HG03064 (cell line): ENCODE measurements around the gene PTCD1.

Source experiments
- ATAC-seq: cut with Tn5 transposase; IDR thresholded peaks from one replicate; pipeline ENCODE4 v1.9.1; 2021; ENCODE audit warnings: low read depth; ENCODE audit not compliant: unreplicated experiment

Gene PTCD1

DNA sequence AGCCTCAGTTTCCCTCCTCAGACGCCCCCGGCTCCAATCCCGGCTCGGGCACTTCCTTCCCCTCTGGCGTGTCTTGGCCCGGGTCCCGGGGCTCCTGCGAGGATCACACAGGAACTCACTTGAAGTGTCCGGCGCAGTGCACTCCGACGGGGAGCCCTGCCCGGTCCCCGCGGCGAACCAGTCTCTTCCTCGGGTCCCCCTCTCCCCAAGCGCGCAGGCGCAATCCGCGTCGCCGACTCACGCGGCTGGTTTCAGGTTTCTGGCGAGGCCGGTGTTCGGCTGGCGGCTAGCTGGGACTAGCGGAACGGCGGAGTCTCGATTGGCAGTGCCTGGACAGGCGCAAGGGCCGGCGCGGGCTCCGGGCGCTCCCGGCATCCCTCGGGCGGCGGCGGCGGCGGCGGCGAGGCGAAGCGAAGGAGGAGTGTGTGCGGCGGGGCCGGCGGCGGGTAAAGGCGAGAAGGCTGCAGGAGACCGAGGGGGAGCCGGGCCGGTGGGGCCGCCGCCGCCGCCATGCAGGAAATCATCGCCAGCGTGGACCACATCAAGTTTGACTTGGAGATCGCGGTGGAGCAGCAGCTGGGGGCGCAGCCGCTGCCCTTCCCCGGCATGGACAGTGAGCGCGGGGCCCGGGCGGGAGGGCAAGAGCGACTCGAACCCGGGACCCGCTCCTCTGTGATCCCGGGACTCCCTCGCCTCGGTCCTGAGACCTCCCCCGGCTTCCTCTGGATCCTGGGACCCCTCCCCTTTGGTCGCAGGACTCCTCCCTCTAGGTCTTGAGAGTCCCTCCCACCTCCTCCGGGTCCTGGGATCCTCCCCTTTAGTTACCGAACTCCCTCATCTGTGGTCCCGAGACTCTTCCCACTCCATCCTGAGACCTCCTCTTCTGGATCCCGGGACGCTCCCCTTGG is at the start of gene PTCD1, which contains the start of gene CPSF4:
Gene PTCD1 (minus strand): TSS at position 226 of the 908 bp plus-strand sequence. CDS start 3,556 bp downstream, outside the sequence.
Gene CPSF4 (plus strand): TSS at position 371 of the 908 bp plus-strand sequence. CDS start 140 bp downstream, at position 511.
- ATAC-seq = peak; percentile 77

DNA sequence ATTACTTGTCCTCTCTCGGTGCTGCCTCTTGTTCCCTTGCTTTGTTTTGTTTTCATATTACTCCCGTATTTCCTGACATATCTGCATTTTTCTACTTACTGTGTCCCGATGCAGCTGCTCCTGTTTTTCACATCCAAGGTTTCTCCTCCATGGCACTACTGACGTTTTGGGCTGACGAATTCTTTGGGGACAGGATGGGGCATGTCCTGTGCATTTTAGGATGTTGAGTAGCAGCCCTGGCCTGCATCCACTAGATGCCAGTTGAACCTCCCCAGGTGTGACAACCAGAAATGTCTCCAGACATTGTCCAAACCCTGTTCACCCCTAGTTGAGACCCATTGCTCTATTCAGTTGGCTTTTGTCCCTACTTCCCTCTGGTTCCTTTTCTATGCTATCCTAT is 46.5 kb upstream of the PTCD1 start:
- ATAC-seq = no peak

DNA sequence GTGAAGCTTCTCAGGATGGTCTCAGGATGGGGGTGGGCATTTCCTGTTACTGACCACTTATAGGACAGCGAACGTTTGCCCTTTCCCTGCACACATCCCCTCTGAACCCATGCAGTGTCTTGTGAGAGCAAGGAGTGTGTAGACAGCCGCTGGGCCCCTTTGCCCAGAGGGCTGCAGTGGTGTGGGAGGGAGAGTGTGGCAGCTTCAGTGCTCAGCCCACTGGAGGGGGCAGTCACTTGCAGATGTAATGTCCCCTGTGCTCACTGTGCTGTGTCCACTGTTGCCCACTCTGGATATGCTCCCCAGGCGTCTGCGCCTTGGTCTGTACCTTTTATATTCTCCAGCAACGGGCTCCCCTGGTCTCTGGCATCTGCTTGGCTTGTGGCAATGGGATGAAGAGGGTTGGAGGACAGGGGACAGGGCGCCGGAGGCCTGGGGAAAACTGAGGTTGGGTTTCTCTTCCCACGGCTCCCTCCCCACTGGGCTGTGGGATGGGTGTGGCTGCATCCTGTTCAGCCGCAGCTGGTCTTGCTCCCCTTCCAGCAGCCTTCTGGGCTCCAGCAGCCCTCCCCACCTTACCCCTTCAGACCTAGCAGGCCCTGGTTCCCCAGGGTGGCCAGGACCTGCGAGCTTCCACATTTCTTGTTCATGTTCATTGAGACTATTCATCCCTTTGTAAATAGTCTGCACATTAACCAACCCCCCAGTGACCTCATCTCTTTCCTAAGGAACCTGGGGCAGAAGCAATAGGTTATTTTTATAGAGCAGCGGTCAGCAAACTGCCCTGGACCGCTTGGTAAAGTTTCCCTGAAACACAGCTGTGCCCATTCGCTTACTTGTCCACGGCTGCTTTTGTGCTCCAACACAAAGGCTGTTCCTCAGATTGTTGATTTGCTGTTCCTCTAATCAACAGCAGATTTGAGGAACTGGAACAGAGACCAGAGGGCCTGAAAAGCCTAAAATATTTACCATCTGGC is 40.2 kb upstream of the PTCD1 start:
- no peak for ATAC-seq

DNA sequence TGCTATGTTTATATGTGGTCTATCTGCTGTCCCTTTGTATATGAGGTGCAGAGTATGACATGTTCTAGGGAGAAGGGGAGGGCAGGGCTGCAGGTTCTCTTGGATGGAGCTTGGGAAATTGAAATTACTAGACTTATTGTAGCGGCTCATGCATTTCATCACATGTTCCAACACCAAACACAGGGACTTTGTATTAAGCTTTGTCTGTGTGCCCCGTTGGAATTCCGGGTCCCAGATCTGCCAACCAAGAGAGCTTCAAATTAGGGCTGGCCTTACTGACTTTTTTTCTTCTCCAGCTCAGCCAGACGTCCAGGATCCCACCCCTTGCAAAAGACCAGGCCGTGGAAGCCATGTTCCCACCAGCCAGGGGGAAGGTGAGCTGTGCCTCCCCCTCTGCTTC is 37.5 kb upstream of the PTCD1 start:
- no peak for ATAC-seq

DNA sequence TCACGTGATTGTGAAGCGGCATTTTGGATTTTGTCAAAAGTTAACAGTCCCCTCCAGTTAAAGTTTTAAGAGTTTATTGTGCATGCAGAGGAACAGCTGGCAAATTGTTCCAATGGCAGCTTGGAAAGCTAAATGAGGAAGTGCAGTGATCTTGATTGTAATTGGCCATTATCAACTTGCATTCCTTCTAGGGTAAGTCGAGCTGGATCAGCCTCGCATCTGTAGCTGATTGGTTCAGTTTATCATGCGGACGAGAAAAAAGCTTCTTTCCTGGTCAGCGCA is 34.7 kb upstream of the PTCD1 start:
- no peak for ATAC-seq

GRCh38 chr7:99472561-99473314 is 34.1 kb upstream of the PTCD1 start, which contains the start of gene ZNF789:
TSS of gene ZNF789 (plus strand) at chr7:99472890. CDS start at chr7:99476457, 3,567 bp downstream.
- peak; percentile 96 for ATAC-seq

- ATAC-seq = no peak
These were observed 30.9 kb upstream of the PTCD1 start for GRCh38 chr7:99469381-99470065.

- ATAC-seq = no peak
These were observed 29.8 kb upstream of the PTCD1 start for GRCh38 chr7:99468336-99468918.

DNA sequence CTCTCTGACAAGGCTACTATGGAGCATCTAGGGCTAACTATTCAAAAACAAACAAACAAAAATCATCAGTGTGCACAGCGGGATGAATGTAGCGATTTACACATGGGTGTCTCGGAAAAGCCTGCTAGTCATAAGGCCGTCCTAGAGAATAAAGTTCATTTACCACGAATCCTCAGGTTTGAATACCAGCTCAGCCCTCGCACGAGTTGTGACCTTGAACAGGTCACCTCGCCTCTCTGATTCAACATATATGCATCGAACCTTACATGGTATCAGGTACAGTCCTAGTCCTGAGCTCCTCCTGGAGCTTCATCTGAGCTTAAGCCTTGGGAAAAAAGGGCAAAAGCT is 26.8 kb upstream of the PTCD1 start:
- no peak for ATAC-seq

GRCh38 chr7:99461221-99461620 is 22.6 kb upstream of the PTCD1 start:
- ATAC-seq = no peak

DNA sequence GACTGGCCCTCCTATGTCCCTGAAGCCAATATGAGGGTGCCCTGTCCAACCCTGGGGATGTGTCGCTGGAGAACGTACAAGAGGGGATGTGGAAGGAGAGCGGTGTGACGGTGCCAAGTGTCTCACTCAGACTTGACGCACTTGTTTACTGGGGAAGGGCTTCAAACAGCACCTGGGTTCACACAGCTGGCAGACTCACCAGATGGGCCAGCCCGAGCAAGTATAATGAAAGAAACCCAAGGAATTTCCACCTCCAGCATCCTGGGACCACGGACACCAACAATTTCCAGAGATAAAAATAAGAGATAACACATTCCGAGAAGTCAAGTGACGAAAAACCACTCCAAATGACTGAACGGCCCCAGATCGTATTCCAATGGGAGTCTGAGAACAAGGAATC is 22.1 kb upstream of the PTCD1 start:
- no peak for ATAC-seq

DNA sequence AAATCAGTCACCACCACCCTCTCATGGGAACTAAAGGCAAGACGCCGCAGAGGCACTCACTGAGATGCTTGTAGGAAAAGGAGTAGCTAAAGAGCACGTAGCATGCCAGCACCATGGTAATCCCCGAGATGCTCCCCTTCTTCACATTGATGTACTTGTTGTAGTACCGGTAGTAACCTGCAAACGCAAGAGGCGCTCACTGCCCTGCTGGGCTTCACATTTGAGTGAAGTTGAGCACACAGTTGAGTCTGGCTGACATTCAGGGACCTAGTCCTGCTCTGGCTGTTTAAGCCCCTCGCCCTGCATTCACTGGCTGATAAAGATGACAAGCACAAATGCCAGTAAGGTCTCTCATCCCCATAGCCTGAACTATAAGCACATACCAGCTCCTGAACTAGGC is 20.5 kb upstream of the PTCD1 start:
- no peak for ATAC-seq

DNA sequence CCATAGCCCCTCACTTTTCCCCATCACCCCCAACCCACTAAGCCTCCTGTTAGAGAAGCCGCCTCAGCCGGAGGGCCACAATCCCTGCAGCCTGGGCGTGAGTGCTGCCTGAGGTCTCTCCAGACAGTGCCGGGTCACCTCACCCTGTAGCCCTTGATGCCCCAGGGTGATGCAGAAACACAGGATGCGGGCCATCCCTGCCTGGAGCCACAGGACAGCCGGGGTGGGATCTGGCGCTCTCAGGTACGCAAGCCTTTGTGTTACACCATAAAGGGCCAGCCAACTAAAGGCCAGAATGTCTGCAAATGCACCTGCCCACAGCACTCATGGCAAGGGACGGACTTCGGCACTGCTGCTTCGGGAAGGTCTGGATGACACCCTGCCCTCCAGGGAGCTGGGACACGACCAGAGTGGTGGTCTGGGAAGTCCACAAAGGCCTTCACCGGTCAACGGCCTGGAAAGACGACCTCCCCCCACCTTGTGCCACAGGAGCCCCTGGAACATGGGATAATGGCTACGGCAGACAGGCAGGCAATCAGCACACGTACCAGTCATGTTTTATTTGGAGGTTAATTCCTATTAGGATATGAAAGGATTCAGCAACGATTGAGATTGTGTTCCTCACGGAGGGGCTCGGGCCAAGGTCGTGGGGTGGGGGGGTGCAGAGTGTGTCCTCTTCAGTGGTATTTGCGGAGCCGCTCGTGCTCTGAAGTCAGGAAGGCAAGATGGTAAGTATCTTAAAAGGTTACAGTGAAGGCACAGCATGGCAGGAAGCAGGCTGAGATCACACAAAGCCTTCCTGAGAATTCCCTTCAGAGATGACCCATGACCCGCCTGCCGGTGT is 19.3 kb upstream of the PTCD1 start:
- no peak for ATAC-seq

- ATAC-seq = no peak
These were observed 18.6 kb upstream of the PTCD1 start for GRCh38 chr7:99457050-99457649.

- no peak for ATAC-seq
These were observed 17.7 kb upstream of the PTCD1 start for GRCh38 chr7:99456288-99456687.

DNA sequence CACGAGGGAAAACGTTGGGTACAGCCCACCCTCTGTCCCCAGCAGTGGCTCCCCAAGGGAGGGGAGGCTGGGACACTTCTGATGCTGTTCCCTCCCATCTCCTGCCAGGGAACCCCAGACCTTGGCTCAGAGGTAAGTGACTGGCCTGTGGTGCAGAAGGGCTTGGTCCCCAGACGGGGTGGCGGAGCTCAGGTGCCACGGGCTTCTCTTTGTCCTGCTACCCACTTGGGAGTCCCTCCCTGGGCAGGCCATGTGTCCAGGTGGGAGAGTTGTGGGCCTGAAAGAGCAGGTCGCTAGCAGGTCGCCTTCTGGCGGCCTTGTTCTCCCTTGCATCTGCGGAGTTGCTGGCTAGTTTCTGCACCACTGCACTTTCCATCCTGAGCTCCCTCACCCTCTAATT is 17.3 kb upstream of the PTCD1 start:
- ATAC-seq = no peak

DNA sequence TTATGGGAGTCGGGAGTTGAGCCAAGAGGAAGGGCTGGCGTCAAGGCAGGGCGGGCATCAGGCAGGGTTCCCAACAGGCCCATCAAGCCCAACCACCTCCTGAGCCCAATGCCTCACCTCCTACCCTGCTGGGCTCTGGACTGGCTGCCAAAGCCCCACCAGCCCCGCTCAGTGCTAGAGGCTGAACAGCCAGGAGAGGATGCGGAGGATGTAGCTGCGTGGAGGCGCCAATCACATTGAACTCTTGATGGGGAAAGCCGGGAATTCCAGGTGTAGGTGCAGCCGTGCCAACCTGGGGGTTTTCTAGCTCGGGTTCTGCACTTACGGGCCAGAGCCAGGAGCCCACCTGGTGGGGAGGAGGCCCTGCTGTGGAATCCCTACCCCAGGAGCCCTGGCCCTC is 14.5 kb upstream of the PTCD1 start:
- no peak for ATAC-seq

DNA sequence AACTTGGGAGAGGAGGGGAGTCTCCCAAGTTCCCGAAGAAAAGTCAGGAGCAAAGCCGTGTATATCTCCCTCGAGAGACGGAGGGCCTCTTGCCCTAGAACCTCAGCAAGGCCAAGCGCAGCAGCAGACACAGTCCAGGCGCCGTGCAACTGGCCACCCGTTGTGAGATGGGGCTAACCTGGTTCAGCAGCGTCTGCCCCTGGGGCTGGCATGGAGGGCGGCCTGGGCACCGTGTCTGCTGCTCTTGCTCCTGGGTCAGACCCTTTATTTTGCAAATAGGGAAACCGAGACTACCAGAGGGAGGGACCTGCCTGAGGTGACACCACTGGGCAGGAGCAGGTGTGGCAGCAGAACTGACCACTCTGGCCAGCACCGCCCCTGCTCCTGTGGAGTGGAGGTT is 13.9 kb upstream of the PTCD1 start:
- no peak for ATAC-seq
